ENCODE results near the gene DAPP1. TPM values are rescaled to one million over a fixed set of nuclear protein-coding genes. Genes with fewer than 3 reads are reported as not detected.
"Not testable (repeated sequence)": the region's sequence is repeated elsewhere in the genome, so short reads cannot be mapped to it uniquely, and the experiment has no call there.

The DAPP1 gene
- total and polyA plus RNA-seq, 2 donors (not counting 1 experiment from before 2014, with no cell fraction given), result not detected

GRCh38 chr4:99827857-99828256, 11.2 kb downstream of the DAPP1 start:
- Histone ChIP-seq H3K4me1 (ENCODE audit: control insufficient read depth, extremely low read depth, insufficient read depth, low read length) (no peaks in the 10 kb centered on the region), H3K79me2 (ENCODE audit: control insufficient read depth, insufficient read depth, low read length) (no peaks in the 10 kb centered on the region), H3K27me3 (ENCODE audit: control insufficient read depth, insufficient read depth, low read length) (no peaks in the 10 kb centered on the region), H2AFZ (ENCODE audit: low read length) (no peak overlapping the region), H3K9ac (ENCODE audit: insufficient read depth, low read length) (no peak overlapping the region), H3K27ac (ENCODE audit: insufficient read depth, low read length) (no peak overlapping the region), H3K9me3 (ENCODE audit: control insufficient read depth, insufficient read depth, low read depth, low read length) (no peaks in the 10 kb centered on the region), H3K36me3 (ENCODE audit: control insufficient read depth, insufficient read depth, low read length) (no peaks in the 10 kb centered on the region), H3K4me3 (replicated peaks in 1 of 4; ENCODE audit: control extremely low read depth in 1 of 4, insufficient read depth in 1 of 4, low read depth in 3 of 4, low read length in 4 of 4) (no peak overlapping the region), H3K4me2 (ENCODE audit: extremely low read depth, insufficient read depth, low read length) (no peak overlapping the region), H4K20me1 (ENCODE audit: control insufficient read depth, extremely low read depth, insufficient read depth, low read length) (no peaks in the 10 kb centered on the region)
- no peak for TF ChIP-seq EZH2 (IDR thresholded peaks at IDR 0.05; ENCODE audit: low read length, missing control alignments)
- TF ChIP-seq CTCF (conservative IDR thresholded peaks at IDR 0.05 in 1 of 2, IDR thresholded peaks at IDR 0.05 in 1 of 2; ENCODE audit: low read depth in 1 of 2, low read length in 2 of 2), result no peak
- DNase-seq (ENCODE audit: low read depth in 2 of 2), result no peak

- Histone ChIP-seq H3K4me2 (ENCODE audit: extremely low read depth, insufficient read depth, low read length) (no peak overlapping the region), H3K36me3 (ENCODE audit: control insufficient read depth, insufficient read depth, low read length) (no peaks in the 10 kb centered on the region), H3K27ac (ENCODE audit: insufficient read depth, low read length) (no peak overlapping the region), H3K9me3 (ENCODE audit: control insufficient read depth, insufficient read depth, low read depth, low read length) (no peaks in the 10 kb centered on the region), H3K27me3 (ENCODE audit: control insufficient read depth, insufficient read depth, low read length) (no peaks in the 10 kb centered on the region), H3K4me1 (ENCODE audit: control insufficient read depth, extremely low read depth, insufficient read depth, low read length) (no peaks in the 10 kb centered on the region), H3K9ac (ENCODE audit: insufficient read depth, low read length) (no peak overlapping the region), H4K20me1 (ENCODE audit: control insufficient read depth, extremely low read depth, insufficient read depth, low read length) (no peaks in the 10 kb centered on the region), H3K79me2 (ENCODE audit: control insufficient read depth, insufficient read depth, low read length) (no peaks in the 10 kb centered on the region), H2AFZ (ENCODE audit: low read length) (no peak overlapping the region), H3K4me3 (replicated peaks in 1 of 4; ENCODE audit: control extremely low read depth in 1 of 4, insufficient read depth in 1 of 4, low read depth in 3 of 4, low read length in 4 of 4) (no peak overlapping the region)
- no peak for TF ChIP-seq CTCF (conservative IDR thresholded peaks at IDR 0.05 in 1 of 2, IDR thresholded peaks at IDR 0.05 in 1 of 2; ENCODE audit: low read depth in 1 of 2, low read length in 2 of 2)
- DNase-seq (ENCODE audit: low read depth in 2 of 2), result no peak
Measured at GRCh38 chr4:99828477-99828876, 11.8 kb downstream of the DAPP1 start.

GRCh38 chr4:99830051-99830450, 13.4 kb downstream of the DAPP1 start:
- not testable (repeated sequence) for H3K9me3 ChIP-seq (ENCODE audit: control insufficient read depth, insufficient read depth, low read depth, low read length); H3K79me2 ChIP-seq (ENCODE audit: control insufficient read depth, insufficient read depth, low read length); H2AFZ ChIP-seq (ENCODE audit: low read length); H4K20me1 ChIP-seq (ENCODE audit: control insufficient read depth, extremely low read depth, insufficient read depth, low read length); H3K4me1 ChIP-seq (ENCODE audit: control insufficient read depth, extremely low read depth, insufficient read depth, low read length); H3K4me2 ChIP-seq (ENCODE audit: extremely low read depth, insufficient read depth, low read length); DNase-seq (ENCODE audit: low read depth in 2 of 2); H3K4me3 ChIP-seq (replicated peaks in 1 of 4; ENCODE audit: control extremely low read depth in 1 of 4, insufficient read depth in 1 of 4, low read depth in 3 of 4, low read length in 4 of 4); H3K27me3 ChIP-seq (ENCODE audit: control insufficient read depth, insufficient read depth, low read length); H3K36me3 ChIP-seq (ENCODE audit: control insufficient read depth, insufficient read depth, low read length); H3K27ac ChIP-seq (ENCODE audit: insufficient read depth, low read length); H3K9ac ChIP-seq (ENCODE audit: insufficient read depth, low read length)

- H3K27ac ChIP-seq (ENCODE audit: insufficient read depth, low read length), result no peak overlapping the region
- H3K79me2 ChIP-seq (ENCODE audit: control insufficient read depth, insufficient read depth, low read length), result no peaks in the 10 kb centered on the region
- H3K9me3 ChIP-seq (ENCODE audit: control insufficient read depth, insufficient read depth, low read depth, low read length), result no peaks in the 10 kb centered on the region
- no peak for DNase-seq (ENCODE audit: low read depth in 2 of 2)
- TF ChIP-seq CTCF (conservative IDR thresholded peaks at IDR 0.05 in 1 of 2, IDR thresholded peaks at IDR 0.05 in 1 of 2; ENCODE audit: low read depth in 1 of 2, low read length in 2 of 2), result no peak
- no peaks in the 10 kb centered on the region for H3K27me3 ChIP-seq (ENCODE audit: control insufficient read depth, insufficient read depth, low read length)
- no peak overlapping the region for H3K9ac ChIP-seq (ENCODE audit: insufficient read depth, low read length)
- H3K4me2 ChIP-seq (ENCODE audit: extremely low read depth, insufficient read depth, low read length), result no peak overlapping the region
- H3K4me3 ChIP-seq (replicated peaks in 1 of 4; ENCODE audit: control extremely low read depth in 1 of 4, insufficient read depth in 1 of 4, low read depth in 3 of 4, low read length in 4 of 4), result no peak overlapping the region
- H4K20me1 ChIP-seq (ENCODE audit: control insufficient read depth, extremely low read depth, insufficient read depth, low read length), result no peaks in the 10 kb centered on the region
- no peak overlapping the region for H2AFZ ChIP-seq (ENCODE audit: low read length)
- H3K36me3 ChIP-seq (ENCODE audit: control insufficient read depth, insufficient read depth, low read length), result no peaks in the 10 kb centered on the region
- H3K4me1 ChIP-seq (ENCODE audit: control insufficient read depth, extremely low read depth, insufficient read depth, low read length), result no peaks in the 10 kb centered on the region
Measured at GRCh38 chr4:99832321-99832720, 15.7 kb downstream of the DAPP1 start.

Data from fibroblast of lung (primary cell).